NCI-H2196 treated with DMSO at 0.1 percent for 48 hours (cell line): ENCODE results near the gene MAML2.

Experiments used
- DNase-seq: peaks from one replicate; lab custom pipeline; 2025; ENCODE audit not compliant: unreplicated experiment; lab: John Stamatoyannopoulos, UW

MAML2 gene

GRCh38 chr11:96107143-96107824 is 235.7 kb downstream of the MAML2 start:
- DNase-seq = no peak

DNA sequence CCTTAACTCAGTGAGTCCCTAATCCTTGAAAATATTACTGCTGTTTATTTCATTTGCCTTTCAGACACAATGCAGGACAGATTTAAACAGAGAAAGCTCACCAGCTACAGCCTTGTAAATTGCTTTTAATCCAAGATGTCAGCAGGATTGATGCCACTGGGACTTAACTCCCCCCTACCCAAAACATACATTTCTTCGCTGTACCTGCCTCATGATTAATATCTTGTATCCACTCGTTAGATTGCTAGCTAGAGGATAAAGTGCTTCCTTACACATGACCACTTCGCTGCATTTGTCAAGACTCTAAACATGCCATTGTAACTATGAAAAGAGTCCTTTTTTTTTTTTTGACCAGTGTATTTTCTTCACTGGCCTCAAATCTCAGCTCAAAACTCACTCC is 236.3 kb downstream of the MAML2 start:
- DNase-seq = no peak

DNA sequence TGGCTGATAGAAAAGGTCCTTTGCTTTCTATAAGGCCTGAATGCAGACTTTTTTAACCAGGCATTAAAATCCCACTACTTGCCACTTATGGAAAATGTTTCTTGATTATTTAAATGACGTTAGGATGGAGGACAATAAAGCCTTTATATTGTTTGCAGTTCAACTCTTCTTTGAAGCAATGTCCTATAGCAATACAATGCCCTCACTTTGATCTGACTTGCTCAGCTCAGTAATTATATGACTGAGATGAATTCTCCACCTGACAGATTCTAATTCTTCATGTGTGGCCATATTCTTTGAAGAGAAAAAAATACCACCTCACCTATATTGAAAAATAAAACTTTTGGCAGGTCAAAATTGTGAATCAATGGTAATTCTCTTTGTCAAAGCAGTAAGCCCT is 237.1 kb downstream of the MAML2 start:
- DNase-seq = no peak

- no peak for DNase-seq
Observed at GRCh38 chr11:96105197-96105895, 237.6 kb downstream of the MAML2 start.

DNA sequence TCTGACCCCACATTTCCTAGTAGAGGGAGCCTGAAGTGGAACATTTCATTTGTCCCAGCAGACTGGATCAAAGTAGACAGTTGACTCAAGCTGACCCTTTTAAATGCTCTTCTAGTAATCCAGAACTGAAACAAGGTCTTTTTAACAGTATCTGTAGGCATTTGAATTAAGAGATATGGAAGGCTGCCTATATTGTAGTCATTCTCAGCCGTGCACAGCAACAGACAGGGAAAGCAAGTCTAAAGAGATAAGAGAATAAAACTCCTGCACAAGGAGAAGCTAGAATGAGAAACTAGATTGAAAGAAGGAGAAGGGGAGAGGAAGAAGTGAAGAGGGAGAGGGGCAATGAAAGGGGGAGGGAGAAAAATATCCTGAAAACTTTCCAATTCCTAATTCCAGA is 238.5 kb downstream of the MAML2 start:
- no peak for DNase-seq

GRCh38 chr11:96103721-96104120 is 239.3 kb downstream of the MAML2 start:
- DNase-seq = no peak

DNA sequence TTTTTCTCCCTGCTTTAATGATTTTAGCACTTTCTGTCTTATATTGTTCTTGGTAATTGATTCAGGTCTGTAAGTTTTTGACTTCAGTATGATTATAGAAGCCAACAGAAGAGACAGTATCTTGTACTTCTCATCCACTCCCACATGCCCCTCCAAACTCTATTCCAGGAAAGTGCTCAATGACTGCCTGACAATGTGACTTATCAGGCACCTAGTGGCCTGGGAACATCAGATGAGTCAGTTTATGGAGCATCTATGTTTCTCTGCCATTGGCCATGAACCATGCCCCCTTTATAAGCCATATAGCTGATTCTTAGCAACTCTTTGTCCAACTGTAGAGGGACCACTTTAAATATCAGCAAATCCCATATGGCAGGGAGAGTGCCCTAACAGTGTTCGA is 239.9 kb downstream of the MAML2 start:
- DNase-seq = no peak

- no peak for DNase-seq
Observed at GRCh38 chr11:96102664-96103078, 240.3 kb downstream of the MAML2 start.

DNA sequence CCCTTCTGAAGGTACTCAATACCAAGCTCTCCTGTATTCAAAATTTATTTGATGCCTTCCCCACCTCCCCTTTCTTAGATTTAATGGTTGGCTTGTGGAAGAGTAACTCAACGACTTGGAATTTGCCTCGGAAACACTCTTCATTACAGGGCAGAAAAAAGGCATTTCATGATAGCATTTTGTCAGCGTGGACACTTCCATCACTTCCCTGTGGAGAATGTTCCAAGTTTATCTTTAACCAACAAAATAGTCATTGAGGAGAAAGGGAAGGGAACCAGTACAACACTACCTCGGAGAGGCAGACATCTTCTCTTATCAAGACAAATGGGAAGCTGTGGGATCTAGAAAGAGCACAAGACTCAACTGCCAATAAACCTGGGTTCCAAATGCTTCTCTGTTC is 241.8 kb downstream of the MAML2 start:
- no peak for DNase-seq

GRCh38 chr11:96098511-96099241 is 244.3 kb downstream of the MAML2 start:
- no peak for DNase-seq

GRCh38 chr11:96097844-96098421 is 245.1 kb downstream of the MAML2 start:
- no peak for DNase-seq

GRCh38 chr11:96096360-96096759 is 246.6 kb downstream of the MAML2 start:
- no peak for DNase-seq

DNA sequence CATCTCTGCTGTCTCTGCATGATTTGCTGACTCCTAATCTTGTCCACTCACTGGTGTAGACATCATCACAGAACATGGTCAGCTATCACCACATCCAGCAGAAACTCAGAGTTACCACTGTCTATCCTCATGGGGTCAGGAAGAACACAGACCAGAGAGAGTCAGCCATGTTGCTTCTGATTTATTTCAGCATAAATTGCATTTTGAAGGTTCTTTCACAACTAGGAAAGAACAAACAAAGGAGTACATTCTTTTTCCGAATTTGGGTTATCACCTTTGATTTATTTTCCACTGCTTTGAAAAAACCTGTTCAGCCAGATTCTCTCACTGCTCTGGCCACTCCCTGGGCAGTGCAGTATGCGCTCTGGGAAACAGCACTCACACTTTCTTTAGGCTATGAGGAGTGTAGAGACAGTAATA is 247.1 kb downstream of the MAML2 start:
- no peak for DNase-seq

- DNase-seq = no peak
Observed at GRCh38 chr11:96094156-96094555, 248.8 kb downstream of the MAML2 start.

GRCh38 chr11:96092511-96092910 is 250.5 kb downstream of the MAML2 start:
- DNase-seq = no peak

DNA sequence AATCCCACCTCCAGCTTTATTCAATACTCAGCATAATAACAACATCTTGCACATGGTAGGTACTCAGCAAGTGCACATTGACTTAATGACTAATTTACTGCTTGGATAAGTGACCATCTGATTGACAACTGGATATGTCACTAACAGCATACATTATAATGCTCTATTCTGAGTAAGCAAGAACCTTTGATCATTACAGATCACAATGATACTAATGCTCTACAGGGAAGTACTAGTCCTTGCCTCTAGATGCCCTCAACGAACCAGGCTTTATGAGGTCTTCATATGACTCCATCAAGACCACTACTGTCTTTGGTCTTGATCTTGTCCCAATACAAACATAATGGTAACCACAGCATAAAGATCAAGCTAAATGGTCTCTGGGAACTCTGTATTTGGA is 251.5 kb downstream of the MAML2 start:
- DNase-seq = no peak

DNA sequence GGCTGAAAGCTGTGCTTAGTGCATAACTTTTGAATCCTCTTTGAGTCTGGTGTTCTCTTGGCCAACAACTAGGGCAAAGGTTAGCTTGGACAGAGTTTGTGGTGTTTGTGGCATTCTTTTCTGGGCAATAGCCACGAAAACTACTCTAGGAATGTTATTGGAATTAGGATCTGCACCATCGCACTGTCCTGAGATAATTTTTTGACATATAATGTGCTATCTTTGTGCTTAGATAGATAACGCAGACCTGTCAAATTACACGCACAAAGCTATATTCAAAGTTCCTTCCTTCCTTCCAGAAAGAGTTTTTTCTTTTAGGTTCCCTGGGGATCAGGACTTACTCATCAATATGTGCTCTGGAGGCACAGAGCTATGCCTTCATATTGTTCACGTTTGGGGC is 252.3 kb downstream of the MAML2 start:
- no peak for DNase-seq

DNA sequence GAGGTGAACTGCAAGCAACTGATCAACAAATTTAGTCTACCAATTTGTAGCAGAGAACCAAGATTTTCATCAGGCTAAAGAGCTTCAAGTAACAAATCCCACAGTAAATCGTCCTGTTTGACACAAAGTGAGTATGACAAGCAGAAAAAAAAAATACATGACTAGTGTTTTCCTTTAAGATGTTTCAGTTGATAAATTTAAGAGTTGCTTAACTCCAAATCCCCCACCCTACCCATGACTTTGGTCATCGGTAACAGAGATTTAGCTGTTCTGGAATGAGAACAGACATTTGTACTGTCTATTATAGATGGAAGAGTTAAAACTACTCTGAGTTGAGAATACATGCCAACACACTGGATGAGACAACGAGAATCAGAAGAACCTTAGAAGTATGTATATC is 254.1 kb downstream of the MAML2 start:
- DNase-seq = no peak

DNA sequence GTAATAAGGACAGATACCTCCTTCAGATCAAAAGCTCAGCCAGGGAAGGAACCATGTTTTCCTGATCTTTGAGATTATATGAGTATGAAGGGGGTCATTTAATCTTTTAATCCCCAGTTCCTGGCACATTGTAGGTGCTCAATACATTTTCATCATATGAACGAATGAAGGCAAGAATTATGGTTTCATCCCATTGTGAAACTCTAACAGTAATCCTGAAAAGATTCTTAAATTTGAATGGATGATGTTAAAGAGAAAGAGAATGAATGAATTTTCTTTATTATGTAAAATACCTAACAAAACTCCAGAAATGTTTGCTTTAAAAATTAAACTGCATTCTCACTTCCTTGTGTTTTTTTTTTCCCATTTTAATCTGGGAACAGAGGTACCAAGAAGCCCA is 256.9 kb downstream of the MAML2 start:
- DNase-seq = no peak

DNA sequence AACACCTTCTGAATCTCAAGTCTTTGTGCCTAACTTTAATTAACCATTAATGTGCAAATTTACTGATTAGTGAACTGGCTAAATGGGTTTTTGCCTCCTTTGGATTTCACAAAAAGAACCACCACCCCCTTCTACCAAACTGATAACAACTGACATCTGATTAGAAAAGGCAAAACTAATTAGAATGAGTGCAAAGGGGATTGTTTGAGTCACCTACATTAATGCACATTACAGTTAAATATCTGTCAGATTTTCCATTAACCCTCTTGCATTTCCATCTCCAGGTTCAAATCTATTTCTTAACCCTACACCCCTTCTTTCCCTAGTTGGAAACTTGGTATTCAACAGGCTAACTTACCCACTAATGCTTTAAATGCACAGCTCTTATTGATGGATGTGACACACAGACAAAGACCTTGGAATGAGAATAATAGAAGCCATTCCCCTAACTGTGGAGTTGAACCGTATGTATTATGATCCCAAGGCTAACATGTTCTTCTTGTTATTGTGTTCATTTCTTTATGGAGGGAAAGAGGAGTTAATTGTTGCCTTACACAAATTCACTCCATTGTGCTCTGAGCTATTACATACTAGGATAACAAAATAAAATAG is 257.6 kb downstream of the MAML2 start:
- DNase-seq = no peak

- no peak for DNase-seq
Observed at GRCh38 chr11:96084610-96085318, 258.2 kb downstream of the MAML2 start.
